A549 (cell line): ENCODE results near the gene ANTXR1.

ENCODE experiments used
- CEBPB ChIP-seq, 2 experiments: fragments of >200 bp in 1 of 2; sonication (Bioruptor Twin) in 1 of 2; formaldehyde crosslinking in 1 of 2; IDR thresholded peaks; 2 replicates each; pipeline ENCODE4 v1.6.1; 2012 to 2016
- CTCF ChIP-seq: fragments of >200 bp; sonication (Bioruptor Twin); formaldehyde crosslinking; IDR thresholded peaks from 3 replicates; pipeline ENCODE4 v1.5.1; 2016
- POLR2A ChIP-seq: IDR thresholded peaks from 2 replicates; pipeline ENCODE4 v1.6.1; 2012; ENCODE audit warnings: mild to moderate bottlenecking, low read length
- RFX5 ChIP-seq: fragments of 450-650 bp; IDR thresholded peaks from 2 replicates; pipeline ENCODE4 v1.7.1; 2014; ENCODE audit warnings: antibody characterized with exemption, mild to moderate bottlenecking, moderate library complexity
- ZC3H11A ChIP-seq: fragments of 450-650 bp; IDR thresholded peaks from 2 replicates; pipeline ENCODE4 v1.6.1; 2014; ENCODE audit warnings: antibody characterized with exemption, mild to moderate bottlenecking

GRCh38 chr2:69251943-69252342 lies 239.0 kb downstream of the ANTXR1 start:
- no peak for TF ChIP-seq RFX5
- TF ChIP-seq CTCF, result no peak
- TF ChIP-seq CEBPB (IDR thresholded peaks at IDR 0.05), result no peak
- TF ChIP-seq POLR2A, result no peak
- no peak for TF ChIP-seq ZC3H11A
